GM23338 (cell line): ENCODE data around the gene KCNH5. TPM values are rescaled to one million over a fixed set of nuclear protein-coding genes. Genes with fewer than 3 reads are reported as not detected.

Source experiments
- ATAC-seq: fragments of 200-7000 bp; cut with Tn5 transposase; 3 replicates; pipeline ENCODE4 v1.9.1; 2020
- DNase-seq: peaks from one replicate; pipeline ENCODE4 v3.0.0-alpha.2; 2015; ENCODE audit warnings: low spot score
- H2AFZ ChIP-seq: fragments of 200-600 bp; sonication (generic); 2 replicates; pipeline ENCODE4 v1.8.0; 2016; ENCODE audit warnings: antibody characterized with exemption, mild to moderate bottlenecking, moderate library complexity
- H3F3A ChIP-seq: fragments of 200-600 bp; sonication (generic); replicated peaks from 2 replicates; pipeline ENCODE4 v1.8.0; 2017; ENCODE audit warnings: antibody characterized with exemption, mixed run types, low read depth
- H3K27ac ChIP-seq: fragments of 200-600 bp; sonication (generic); 2 replicates; pipeline ENCODE4 v1.6.1; 2016; ENCODE audit warnings: low read depth
- H3K27me3 ChIP-seq: fragments of 200-600 bp; sonication (generic); 2 replicates; pipeline ENCODE4 v1.8.0; 2016; ENCODE audit warnings: mild to moderate bottlenecking, mixed run types, moderate library complexity; ENCODE audit not compliant: insufficient read depth
- H3K36me3 ChIP-seq: fragments of 200-600 bp; sonication (generic); 2 replicates; pipeline ENCODE4 v1.8.0; 2016; ENCODE audit warnings: mild to moderate bottlenecking; ENCODE audit not compliant: insufficient read depth
- H3K4me1 ChIP-seq: fragments of 200-600 bp; sonication (generic); 2 replicates; pipeline ENCODE4 v1.8.0; 2016; ENCODE audit warnings: mild to moderate bottlenecking, moderate library complexity; ENCODE audit not compliant: insufficient read depth
- H3K4me2 ChIP-seq: fragments of 200-600 bp; sonication (generic); 2 replicates; pipeline ENCODE4 v1.7.1; 2017; ENCODE audit warnings: mixed run types
- H3K4me3 ChIP-seq: fragments of 200-600 bp; sonication (generic); 2 replicates; pipeline ENCODE4 v1.6.1; 2016; ENCODE audit warnings: mixed run types
- H3K79me2 ChIP-seq: fragments of 200-600 bp; sonication (generic); replicated peaks from 2 replicates; pipeline ENCODE4 v1.8.0; 2017; ENCODE audit warnings: mild to moderate bottlenecking; ENCODE audit not compliant: insufficient read depth
- H3K9me2 ChIP-seq: fragments of 200-600 bp; sonication (generic); 2 replicates; pipeline ENCODE4 v1.8.0; 2017; ENCODE audit not compliant: insufficient read depth
- H4K20me1 ChIP-seq: fragments of 200-600 bp; sonication (generic); replicated peaks from 2 replicates; pipeline ENCODE4 v1.8.0; 2017; ENCODE audit warnings: mild to moderate bottlenecking; ENCODE audit not compliant: insufficient read depth
- H3K27ac Mint-ChIP-seq: 2 replicates; pipeline ENCODE4 v1.8.0; 2020; ENCODE audit warnings: inconsistent platforms, mild to moderate bottlenecking, moderate library complexity, mixed read lengths
- H3K27me3 Mint-ChIP-seq: 3 replicates; pipeline ENCODE4 v1.8.0; 2022; ENCODE audit warnings: low read depth, mild to moderate bottlenecking, moderate library complexity, mixed read lengths, inconsistent platforms; ENCODE audit not compliant: insufficient read depth, poor library complexity
- H3K36me3 Mint-ChIP-seq: 3 replicates; pipeline ENCODE4 v1.8.0; 2021; ENCODE audit warnings: low read depth, mild to moderate bottlenecking, inconsistent platforms, moderate library complexity, mixed read lengths
- H3K4me1 Mint-ChIP-seq: 3 replicates; pipeline ENCODE4 v1.8.0; 2020; ENCODE audit warnings: mild to moderate bottlenecking, inconsistent platforms, mixed read lengths
- H3K4me3 Mint-ChIP-seq: 3 replicates; pipeline ENCODE4 v1.8.0; 2021; ENCODE audit warnings: moderate library complexity, mild to moderate bottlenecking, inconsistent platforms, mixed read lengths
- H3K9me3 Mint-ChIP-seq: 3 replicates; pipeline ENCODE4 v1.8.0; 2020; ENCODE audit warnings: moderate library complexity, mild to moderate bottlenecking, inconsistent platforms, mixed read lengths
- CREB1 ChIP-seq: fragments of 250-450 bp; sonication (Bioruptor Pico); IDR thresholded peaks from 2 replicates; pipeline ENCODE4 v1.5.0; 2020; ENCODE audit warnings: low read depth, mild to moderate bottlenecking, moderate library complexity
- EZH2phosphoT487 ChIP-seq: fragments of 200-600 bp; sonication (generic); IDR thresholded peaks from one replicate; pipeline ENCODE4 v1.8.1; 2018; ENCODE audit warnings: antibody characterized with exemption; ENCODE audit not compliant: unreplicated experiment
- JUNB ChIP-seq: IDR thresholded peaks from one replicate; pipeline ENCODE4 v1.6.1; 2016; ENCODE audit warnings: antibody characterized with exemption; ENCODE audit not compliant: unreplicated experiment
- POLR2AphosphoS5 ChIP-seq: IDR thresholded peaks from 2 replicates; pipeline ENCODE4 v1.6.1; 2016; ENCODE audit warnings: antibody characterized with exemption, low read depth
- STAT1 ChIP-seq: IDR thresholded peaks from one replicate; pipeline ENCODE4 v1.6.1; 2016; ENCODE audit warnings: antibody characterized with exemption; ENCODE audit not compliant: unreplicated experiment
- polyA plus RNA-seq: library from polyadenylated mRNA; unstranded; fragments of >200 nt; fragmentation: Nextera tagmentation; extraction: Ambion mirVana; gene quantifications from 2 replicates; pipeline ENCODE4 v1.2.1, GENCODE V29; 2016
- total RNA-seq: library from RNA; depleted of rRNA; stranded (reverse); fragments of >200 nt; shearing (Covaris generic); gene quantifications from 2 replicates; pipeline ENCODE4 v1.2.3, GENCODE V29; 2014
- TF ChIP-seq, protein P1 (sequence below): IDR thresholded peaks from one replicate; pipeline ENCODE4 v1.6.1; 2018; ENCODE audit warnings: antibody characterized with exemption; ENCODE audit not compliant: unreplicated experiment
- TF ChIP-seq, protein P2 (sequence below): IDR thresholded peaks from 2 replicates; pipeline ENCODE4 v1.6.1; 2016; ENCODE audit warnings: antibody characterized with exemption
- TF ChIP-seq, protein P3 (sequence below): fragments of 250-450 bp; sonication (Bioruptor Pico); IDR thresholded peaks from 2 replicates; pipeline ENCODE4 v1.5.0; 2020; ENCODE audit warnings: mild to moderate bottlenecking, moderate library complexity
- TF ChIP-seq, protein P4 (sequence below), 2 experiments: fragments of 200-600 bp in 1 of 2; sonication (generic) in 1 of 2; conservative IDR thresholded peaks; 2 replicates each; pipeline versions ENCODE4 v1.5.1 to v1.6.1; 2016 to 2017; ENCODE audit warnings: antibody characterized with exemption in 2 of 2, low read depth in 2 of 2, mild to moderate bottlenecking in 2 of 2, moderate library complexity in 1 of 2

KCNH5 gene
- total and polyA plus RNA-seq, 2 experiments from 2014 or later = 0.71 to 0.83 TPM

DNA sequence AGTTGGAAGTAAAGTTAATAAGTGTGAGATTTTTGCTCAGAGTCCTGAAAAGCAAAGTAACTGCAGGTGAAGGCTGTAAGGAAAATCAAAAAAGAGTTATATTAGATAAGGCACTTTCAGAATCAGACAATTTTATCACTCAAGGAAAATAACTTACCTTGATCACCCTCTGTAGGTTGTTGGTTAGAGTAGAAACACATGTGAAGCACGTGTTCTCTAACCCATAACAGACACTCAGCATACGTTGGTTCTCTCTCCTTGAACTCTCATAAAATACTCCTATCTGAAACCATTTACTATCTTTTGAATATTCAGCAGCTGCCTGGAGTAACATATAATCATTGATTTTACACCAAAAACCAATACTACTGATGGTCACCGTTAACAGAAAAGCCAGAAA is 335.5 kb downstream of the KCNH5 start (continued):
- TF ChIP-seq, protein P1, sequence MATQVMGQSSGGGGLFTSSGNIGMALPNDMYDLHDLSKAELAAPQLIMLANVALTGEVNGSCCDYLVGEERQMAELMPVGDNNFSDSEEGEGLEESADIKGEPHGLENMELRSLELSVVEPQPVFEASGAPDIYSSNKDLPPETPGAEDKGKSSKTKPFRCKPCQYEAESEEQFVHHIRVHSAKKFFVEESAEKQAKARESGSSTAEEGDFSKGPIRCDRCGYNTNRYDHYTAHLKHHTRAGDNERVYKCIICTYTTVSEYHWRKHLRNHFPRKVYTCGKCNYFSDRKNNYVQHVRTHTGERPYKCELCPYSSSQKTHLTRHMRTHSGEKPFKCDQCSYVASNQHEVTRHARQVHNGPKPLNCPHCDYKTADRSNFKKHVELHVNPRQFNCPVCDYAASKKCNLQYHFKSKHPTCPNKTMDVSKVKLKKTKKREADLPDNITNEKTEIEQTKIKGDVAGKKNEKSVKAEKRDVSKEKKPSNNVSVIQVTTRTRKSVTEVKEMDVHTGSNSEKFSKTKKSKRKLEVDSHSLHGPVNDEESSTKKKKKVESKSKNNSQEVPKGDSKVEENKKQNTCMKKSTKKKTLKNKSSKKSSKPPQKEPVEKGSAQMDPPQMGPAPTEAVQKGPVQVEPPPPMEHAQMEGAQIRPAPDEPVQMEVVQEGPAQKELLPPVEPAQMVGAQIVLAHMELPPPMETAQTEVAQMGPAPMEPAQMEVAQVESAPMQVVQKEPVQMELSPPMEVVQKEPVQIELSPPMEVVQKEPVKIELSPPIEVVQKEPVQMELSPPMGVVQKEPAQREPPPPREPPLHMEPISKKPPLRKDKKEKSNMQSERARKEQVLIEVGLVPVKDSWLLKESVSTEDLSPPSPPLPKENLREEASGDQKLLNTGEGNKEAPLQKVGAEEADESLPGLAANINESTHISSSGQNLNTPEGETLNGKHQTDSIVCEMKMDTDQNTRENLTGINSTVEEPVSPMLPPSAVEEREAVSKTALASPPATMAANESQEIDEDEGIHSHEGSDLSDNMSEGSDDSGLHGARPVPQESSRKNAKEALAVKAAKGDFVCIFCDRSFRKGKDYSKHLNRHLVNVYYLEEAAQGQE = no peak

DNA sequence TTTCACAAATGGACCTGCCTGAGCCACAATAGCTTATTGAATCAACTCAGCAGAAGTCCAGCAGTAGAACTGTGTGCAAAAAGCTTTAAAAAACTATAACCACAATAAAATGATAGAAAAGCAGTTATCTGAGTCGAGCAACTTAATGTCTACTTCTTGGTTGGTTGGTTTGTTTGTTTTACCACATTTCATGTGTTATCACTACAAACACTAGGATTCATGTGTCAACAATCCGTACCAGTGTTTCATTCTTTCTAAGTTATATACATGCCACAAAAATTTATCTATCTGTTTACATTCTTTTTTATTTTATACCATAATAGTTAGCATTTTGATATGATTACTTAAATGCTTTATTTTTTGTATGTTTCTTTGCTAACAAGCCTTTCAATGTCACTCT is 339.0 kb downstream of the KCNH5 start:
- ATAC-seq = no peak
- Histone ChIP-seq H4K20me1 (no peaks in the 10 kb centered on the region), H3K4me2 (no peak overlapping the region), H3K27ac (no peak overlapping the region), H2AFZ (no peak overlapping the region), H3K4me1 (peaks cover 7% of the 10 kb centered on the region), H3K4me3 (no peak overlapping the region), H3K79me2 (no peaks in the 10 kb centered on the region), H3K9me2 (0 out of 2 replicates have a peak, but pooled peaks cover 4% of the 10 kb centered on the region), H3K27me3 (no peaks in the 10 kb centered on the region), H3K36me3 (no peaks in the 10 kb centered on the region), H3F3A (no peaks in the 10 kb centered on the region)
- Mint-ChIP-seq H3K4me1 (peaks cover 7% of the 10 kb centered on the region; the same call in 2 of the 3 replicates), H3K4me3 (no peak overlapping the region), H3K27ac (no peak overlapping the region), H3K36me3 (peaks cover 5% of the 10 kb centered on the region; the same call in 1 of the 3 replicates), H3K9me3 (no peaks in the 10 kb centered on the region), H3K27me3 (no peaks in the 10 kb centered on the region)
- DNase-seq = no peak
- TF ChIP-seq, protein P2, sequence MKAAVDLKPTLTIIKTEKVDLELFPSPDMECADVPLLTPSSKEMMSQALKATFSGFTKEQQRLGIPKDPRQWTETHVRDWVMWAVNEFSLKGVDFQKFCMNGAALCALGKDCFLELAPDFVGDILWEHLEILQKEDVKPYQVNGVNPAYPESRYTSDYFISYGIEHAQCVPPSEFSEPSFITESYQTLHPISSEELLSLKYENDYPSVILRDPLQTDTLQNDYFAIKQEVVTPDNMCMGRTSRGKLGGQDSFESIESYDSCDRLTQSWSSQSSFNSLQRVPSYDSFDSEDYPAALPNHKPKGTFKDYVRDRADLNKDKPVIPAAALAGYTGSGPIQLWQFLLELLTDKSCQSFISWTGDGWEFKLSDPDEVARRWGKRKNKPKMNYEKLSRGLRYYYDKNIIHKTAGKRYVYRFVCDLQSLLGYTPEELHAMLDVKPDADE = no peak
- TF ChIP-seq, protein P3, sequence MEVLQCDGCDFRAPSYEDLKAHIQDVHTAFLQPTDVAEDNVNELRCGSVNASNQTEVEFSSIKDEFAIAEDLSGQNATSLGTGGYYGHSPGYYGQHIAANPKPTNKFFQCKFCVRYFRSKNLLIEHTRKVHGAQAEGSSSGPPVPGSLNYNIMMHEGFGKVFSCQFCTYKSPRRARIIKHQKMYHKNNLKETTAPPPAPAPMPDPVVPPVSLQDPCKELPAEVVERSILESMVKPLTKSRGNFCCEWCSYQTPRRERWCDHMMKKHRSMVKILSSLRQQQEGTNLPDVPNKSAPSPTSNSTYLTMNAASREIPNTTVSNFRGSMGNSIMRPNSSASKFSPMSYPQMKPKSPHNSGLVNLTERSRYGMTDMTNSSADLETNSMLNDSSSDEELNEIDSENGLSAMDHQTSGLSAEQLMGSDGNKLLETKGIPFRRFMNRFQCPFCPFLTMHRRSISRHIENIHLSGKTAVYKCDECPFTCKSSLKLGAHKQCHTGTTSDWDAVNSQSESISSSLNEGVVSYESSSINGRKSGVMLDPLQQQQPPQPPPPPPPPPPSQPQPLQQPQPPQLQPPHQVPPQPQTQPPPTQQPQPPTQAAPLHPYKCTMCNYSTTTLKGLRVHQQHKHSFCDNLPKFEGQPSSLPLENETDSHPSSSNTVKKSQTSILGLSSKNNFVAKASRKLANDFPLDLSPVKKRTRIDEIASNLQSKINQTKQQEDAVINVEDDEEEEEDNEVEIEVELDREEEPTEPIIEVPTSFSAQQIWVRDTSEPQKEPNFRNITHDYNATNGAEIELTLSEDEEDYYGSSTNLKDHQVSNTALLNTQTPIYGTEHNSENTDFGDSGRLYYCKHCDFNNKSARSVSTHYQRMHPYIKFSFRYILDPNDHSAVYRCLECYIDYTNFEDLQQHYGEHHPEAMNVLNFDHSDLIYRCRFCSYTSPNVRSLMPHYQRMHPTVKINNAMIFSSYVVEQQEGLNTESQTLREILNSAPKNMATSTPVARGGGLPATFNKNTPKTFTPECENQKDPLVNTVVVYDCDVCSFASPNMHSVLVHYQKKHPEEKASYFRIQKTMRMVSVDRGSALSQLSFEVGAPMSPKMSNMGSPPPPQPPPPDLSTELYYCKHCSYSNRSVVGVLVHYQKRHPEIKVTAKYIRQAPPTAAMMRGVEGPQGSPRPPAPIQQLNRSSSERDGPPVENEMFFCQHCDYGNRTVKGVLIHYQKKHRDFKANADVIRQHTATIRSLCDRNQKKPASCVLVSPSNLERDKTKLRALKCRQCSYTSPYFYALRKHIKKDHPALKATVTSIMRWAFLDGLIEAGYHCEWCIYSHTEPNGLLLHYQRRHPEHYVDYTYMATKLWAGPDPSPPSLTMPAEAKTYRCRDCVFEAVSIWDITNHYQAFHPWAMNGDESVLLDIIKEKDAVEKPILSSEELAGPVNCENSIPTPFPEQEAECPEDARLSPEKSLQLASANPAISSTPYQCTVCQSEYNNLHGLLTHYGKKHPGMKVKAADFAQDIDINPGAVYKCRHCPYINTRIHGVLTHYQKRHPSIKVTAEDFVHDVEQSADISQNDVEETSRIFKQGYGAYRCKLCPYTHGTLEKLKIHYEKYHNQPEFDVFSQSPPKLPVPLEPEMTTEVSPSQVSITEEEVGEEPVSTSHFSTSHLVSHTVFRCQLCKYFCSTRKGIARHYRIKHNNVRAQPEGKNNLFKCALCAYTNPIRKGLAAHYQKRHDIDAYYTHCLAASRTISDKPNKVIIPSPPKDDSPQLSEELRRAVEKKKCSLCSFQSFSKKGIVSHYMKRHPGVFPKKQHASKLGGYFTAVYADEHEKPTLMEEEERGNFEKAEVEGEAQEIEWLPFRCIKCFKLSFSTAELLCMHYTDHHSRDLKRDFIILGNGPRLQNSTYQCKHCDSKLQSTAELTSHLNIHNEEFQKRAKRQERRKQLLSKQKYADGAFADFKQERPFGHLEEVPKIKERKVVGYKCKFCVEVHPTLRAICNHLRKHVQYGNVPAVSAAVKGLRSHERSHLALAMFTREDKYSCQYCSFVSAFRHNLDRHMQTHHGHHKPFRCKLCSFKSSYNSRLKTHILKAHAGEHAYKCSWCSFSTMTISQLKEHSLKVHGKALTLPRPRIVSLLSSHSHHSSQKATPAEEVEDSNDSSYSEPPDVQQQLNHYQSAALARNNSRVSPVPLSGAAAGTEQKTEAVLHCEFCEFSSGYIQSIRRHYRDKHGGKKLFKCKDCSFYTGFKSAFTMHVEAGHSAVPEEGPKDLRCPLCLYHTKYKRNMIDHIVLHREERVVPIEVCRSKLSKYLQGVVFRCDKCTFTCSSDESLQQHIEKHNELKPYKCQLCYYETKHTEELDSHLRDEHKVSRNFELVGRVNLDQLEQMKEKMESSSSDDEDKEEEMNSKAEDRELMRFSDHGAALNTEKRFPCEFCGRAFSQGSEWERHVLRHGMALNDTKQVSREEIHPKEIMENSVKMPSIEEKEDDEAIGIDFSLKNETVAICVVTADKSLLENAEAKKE (CRISPR knock-in tag) = no peak
- TF ChIP-seq POLR2AphosphoS5 (no peak), STAT1 (no peak), EZH2phosphoT487 (no peak), CREB1 (CRISPR knock-in tag) (no peak), JUNB (no peak)
- TF ChIP-seq, protein P4, sequence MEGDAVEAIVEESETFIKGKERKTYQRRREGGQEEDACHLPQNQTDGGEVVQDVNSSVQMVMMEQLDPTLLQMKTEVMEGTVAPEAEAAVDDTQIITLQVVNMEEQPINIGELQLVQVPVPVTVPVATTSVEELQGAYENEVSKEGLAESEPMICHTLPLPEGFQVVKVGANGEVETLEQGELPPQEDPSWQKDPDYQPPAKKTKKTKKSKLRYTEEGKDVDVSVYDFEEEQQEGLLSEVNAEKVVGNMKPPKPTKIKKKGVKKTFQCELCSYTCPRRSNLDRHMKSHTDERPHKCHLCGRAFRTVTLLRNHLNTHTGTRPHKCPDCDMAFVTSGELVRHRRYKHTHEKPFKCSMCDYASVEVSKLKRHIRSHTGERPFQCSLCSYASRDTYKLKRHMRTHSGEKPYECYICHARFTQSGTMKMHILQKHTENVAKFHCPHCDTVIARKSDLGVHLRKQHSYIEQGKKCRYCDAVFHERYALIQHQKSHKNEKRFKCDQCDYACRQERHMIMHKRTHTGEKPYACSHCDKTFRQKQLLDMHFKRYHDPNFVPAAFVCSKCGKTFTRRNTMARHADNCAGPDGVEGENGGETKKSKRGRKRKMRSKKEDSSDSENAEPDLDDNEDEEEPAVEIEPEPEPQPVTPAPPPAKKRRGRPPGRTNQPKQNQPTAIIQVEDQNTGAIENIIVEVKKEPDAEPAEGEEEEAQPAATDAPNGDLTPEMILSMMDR (conservative IDR thresholded peaks at IDR 0.05; ENCODE audit: low read depth in 2 of 2) = no peak
